K562 (cell line): Measurements from ENCODE around the gene LILRA5. TPM values are rescaled to one million over a fixed set of nuclear protein-coding genes. Genes with fewer than 3 reads are reported as not detected.
"Not testable (repeated sequence)": the region's sequence is repeated elsewhere in the genome, so short reads cannot be mapped to it uniquely, and the experiment has no call there.

Experiments
- ATAC-seq: fragments of 200-7000 bp; cut with Tn5 transposase; 3 replicates; pipeline ENCODE4 v1.9.1; 2020; ENCODE audit warnings: moderate library complexity
- BruUV-seq: library from RNA; stranded (reverse); fragments of 400-500 nt; replicated peaks from 2 replicates; lab custom pipeline; 2021; lab: Mats Ljungman, UMichigan
- CTCF ChIA-PET: fragments of 300-600 bp; formaldehyde crosslinking; extraction: SDS; loops from one replicate; lab custom pipeline; 2021; ENCODE audit warnings: low intra/inter-chr PET ratio; lab: Yijun Ruan, JAX
- POLR2A ChIA-PET: fragments of 300-600, 350-650 bp; sonication (Branson Sonifier 250); formaldehyde crosslinking; extraction: SDS; loops from one replicate; lab custom pipeline; 2021; ENCODE audit warnings: antibody characterized with exemption, inconsistent platforms; lab: Yijun Ruan, JAX
- DNase-seq, 4 experiments: peaks; one replicate each; pipeline versions ENCODE4 v3.0.0 to v3.0.0-alpha.2; 2011 to 2018; ENCODE audit warnings: low spot score in 3 of 4, mixed read lengths in 3 of 4; ENCODE audit errors: extremely low read depth in 1 of 4
- FAIRE-seq: peaks from 2 replicates; lab custom pipeline; 2011; peaks lifted over from hg19 to GRCh38; lab: Jason Lieb, UNC
- H2AFZ ChIP-seq: 2 replicates; pipeline ENCODE4 v1.6.0; 2011; ENCODE audit warnings: low read depth, low read length, control low read depth, inconsistent platforms
- H3K27ac ChIP-seq: fragments of 200-600 bp; 3 replicates; pipeline ENCODE4 v1.8.0; 2011; ENCODE audit warnings: low read depth, mild to moderate bottlenecking, control low read depth, inconsistent platforms, low read length, moderate library complexity, mixed read lengths; ENCODE audit errors: extremely low read depth
- H3K27me3 ChIP-seq, 2 experiments: fragments of 300-600 bp in 1 of 2; 2 replicates in 1 of 2; 3 replicates in 1 of 2; pipeline versions ENCODE4 v1.6.0 to v1.8.0; 2011; ENCODE audit warnings: inconsistent platforms in 2 of 2, low read length in 2 of 2, mild to moderate bottlenecking in 1 of 2, mixed read lengths in 1 of 2, moderate library complexity in 1 of 2; ENCODE audit not compliant: control insufficient read depth in 2 of 2, insufficient read depth in 2 of 2
- H3K36me3 ChIP-seq: fragments of 300-600 bp; 3 replicates; pipeline ENCODE4 v1.8.0; 2011; ENCODE audit warnings: mild to moderate bottlenecking, low read length, inconsistent platforms; ENCODE audit not compliant: control insufficient read depth, insufficient read depth
- H3K4me1 ChIP-seq, 2 experiments: fragments of 200-600 bp in 1 of 2; replicated peaks in 1 of 2; 2 replicates in 1 of 2; 3 replicates in 1 of 2; pipeline versions ENCODE4 v1.5.1 to v1.8.0; 2011; ENCODE audit warnings: inconsistent platforms in 2 of 2, low read length in 2 of 2, mild to moderate bottlenecking in 1 of 2, mixed read lengths in 1 of 2, moderate library complexity in 1 of 2; ENCODE audit not compliant: control insufficient read depth in 2 of 2, insufficient read depth in 2 of 2
- H3K4me2 ChIP-seq: 2 replicates; pipeline ENCODE4 v1.6.1; 2011; ENCODE audit warnings: low read length, control low read depth, inconsistent platforms, mixed read lengths; ENCODE audit not compliant: insufficient read depth
- H3K4me3 ChIP-seq: fragments of 200-600 bp; sonication (generic), shearing (Covaris generic); 2 replicates; pipeline ENCODE4 v1.5.1; 2016; ENCODE audit warnings: control low read depth, inconsistent platforms
- H3K79me2 ChIP-seq: fragments of 200-600 bp; 3 replicates; pipeline ENCODE4 v1.8.0; 2011; ENCODE audit warnings: low read length, inconsistent platforms; ENCODE audit not compliant: control insufficient read depth, insufficient read depth
- H3K9ac ChIP-seq, 2 experiments: 2 replicates each; pipeline versions ENCODE4 v1.6.0 to v1.6.1; 2011; ENCODE audit warnings: low read depth in 2 of 2, low read length in 2 of 2, control low read depth in 1 of 2, inconsistent platforms in 1 of 2, mild to moderate bottlenecking in 1 of 2, mixed read lengths in 1 of 2; ENCODE audit not compliant: insufficient read depth in 1 of 2
- H3K9me1 ChIP-seq: one replicate; pipeline ENCODE4 v1.6.0; 2011; ENCODE audit warnings: inconsistent platforms, mild to moderate bottlenecking, low read length, moderate library complexity; ENCODE audit not compliant: control insufficient read depth, insufficient read depth
- H3K9me3 ChIP-seq: replicated peaks from 2 replicates; pipeline ENCODE4 v1.5.1; 2011; ENCODE audit warnings: low read depth, low read length, inconsistent platforms; ENCODE audit not compliant: control insufficient read depth, insufficient read depth
- H4K20me1 ChIP-seq: replicated peaks from 2 replicates; pipeline ENCODE4 v1.6.1; 2011; ENCODE audit warnings: low read length, inconsistent platforms, mixed read lengths; ENCODE audit not compliant: control insufficient read depth, insufficient read depth
- CBFA2T3 ChIP-seq: fragments of 450-650 bp; IDR thresholded peaks from 2 replicates; pipeline ENCODE4 v1.6.1; 2017
- GABPB2 ChIP-seq: fragments of 250-450 bp; sonication (Bioruptor Pico); conservative IDR thresholded peaks from 2 replicates; pipeline ENCODE4 v1.5.1; 2021; ENCODE audit warnings: mild to moderate bottlenecking
- MTF1 ChIP-seq: fragments of 250-450 bp; sonication (Bioruptor Pico); IDR thresholded peaks from 2 replicates; pipeline ENCODE4 v1.9.0; 2021; ENCODE audit warnings: moderate library complexity, mild to moderate bottlenecking, inconsistent platforms, borderline replicate concordance
- MYBL2 ChIP-seq, 2 experiments: fragments of 450-650 bp in 1 of 2; sonication (generic) in 1 of 2; formaldehyde crosslinking in 1 of 2; IDR thresholded peaks; 2 replicates each; pipeline versions ENCODE4 v1.6.1 to v1.8.1; 2017 to 2022; ENCODE audit warnings: borderline replicate concordance in 1 of 2, inconsistent platforms in 1 of 2, low read depth in 1 of 2, mild to moderate bottlenecking in 1 of 2, missing genetic modification reagents in 1 of 2, moderate library complexity in 1 of 2
- POLR2G ChIP-seq: fragments of 200-400 bp; formaldehyde crosslinking; IDR thresholded peaks from 2 replicates; pipeline ENCODE4 v1.6.1; 2017; ENCODE audit warnings: low read depth, mild to moderate bottlenecking, antibody characterized with exemption, low read length, moderate library complexity
- PTBP1 ChIP-seq: fragments of 200-400 bp; formaldehyde crosslinking; IDR thresholded peaks from 2 replicates; pipeline ENCODE4 v1.6.1; 2017; ENCODE audit warnings: low read depth, low read length
- RAD51 ChIP-seq: fragments of 450-650 bp; IDR thresholded peaks from 2 replicates; pipeline ENCODE4 v1.7.1; 2016; ENCODE audit warnings: low read depth, mild to moderate bottlenecking, borderline replicate concordance
- WGBS: fragments of 100-300 bp; shearing (Covaris generic); methylation state at CpG from one replicate; pipeline ENCODE4 v1.1.6; 2016; ENCODE audit warnings: low coverage, mixed read lengths; ENCODE audit not compliant: insufficient coverage; ENCODE audit errors: missing lambda C conversion rate; 5-methylcytosine and 5-hydroxymethylcytosine counted together
- in situ Hi-C: fragments of 300-500 bp; cut with MboI; formaldehyde crosslinking; loops from 4 replicates; pipeline ENCODE4 v1.15.0; 2018; ENCODE audit warnings: inconsistent platforms, mixed read lengths
- intact Hi-C: fragments of 100-400 bp; cut with micrococcal nuclease; formaldehyde crosslinking; loops from 2 replicates; pipeline ENCODE4 v1.14.2; 2022
- polyA plus RNA-seq, 8 experiments: library from polyadenylated mRNA; depleted of rRNA in 4 of 8; stranded (reverse) in 5 of 8; unstranded in 3 of 8; fragments of >200 nt; fragmentation: Nextera tagmentation in 2 of 8; fragmentation: Illumina TruSeq in 1 of 8; extraction: Ambion mirVana in 2 of 8; extraction: Trizol in 1 of 8; gene quantifications; 2 replicates each; pipeline versions ENCODE4 v1.2.1 to v1.2.3, GENCODE V29; 2011 to 2014; ENCODE audit warnings: inconsistent platforms in 1 of 8, missing spikeins in 1 of 8
- total RNA-seq, 7 experiments: library from RNA; depleted of rRNA in 6 of 7; stranded (reverse); fragments of >200 nt in 6 of 7; fragmentation: Illumina TruSeq in 2 of 7; extraction: Trizol in 2 of 7; gene quantifications; 2 replicates each; pipeline versions ENCODE4 v1.2.1 to v1.2.3, GENCODE V29; 2011 to 2021; ENCODE audit warnings: low replicate concordance in 1 of 7

The LILRA5 gene
- total and polyA plus RNA-seq, 9 of the 15 experiments (the other 6 are each of a cell fraction or from before 2014, with no cell fraction given), result not detected

DNA sequence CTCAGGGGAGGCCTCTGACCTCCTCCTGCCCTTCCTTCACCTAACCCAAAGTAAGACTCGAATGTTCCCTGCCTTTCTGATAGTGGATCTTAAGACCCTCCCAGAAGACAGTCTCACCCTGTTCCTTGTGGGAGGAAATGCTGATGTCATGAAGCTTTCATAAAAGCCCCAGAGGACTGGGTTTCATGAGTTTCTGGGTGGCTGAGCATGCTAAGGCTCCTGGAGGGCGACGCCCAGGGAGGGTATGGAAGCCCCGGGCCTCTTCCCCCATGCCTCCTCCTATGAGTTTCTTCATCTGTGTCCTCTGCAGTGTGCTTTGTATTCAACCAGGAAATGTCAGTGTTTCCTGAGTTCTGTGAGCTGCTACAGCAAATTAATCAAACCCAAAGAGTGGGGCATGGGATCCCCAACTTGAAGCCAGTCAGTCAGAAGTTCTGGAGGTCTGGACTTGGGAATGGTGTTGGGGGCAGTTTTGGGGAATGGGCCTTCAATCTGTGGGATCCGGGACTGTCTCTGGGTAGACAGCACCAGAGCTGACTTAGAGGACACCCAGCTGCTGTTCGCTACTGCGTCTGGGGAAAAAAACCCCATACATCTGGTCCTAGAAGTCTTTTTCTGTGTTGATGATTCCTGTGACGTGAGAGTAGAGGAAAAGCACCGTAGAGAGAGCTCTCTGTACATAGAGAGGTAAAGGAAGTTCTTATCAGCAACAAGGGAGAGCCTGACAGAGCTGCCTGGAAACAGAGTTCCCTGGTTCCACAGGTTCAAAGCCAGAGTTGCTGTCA is 30.1 kb downstream of the LILRA5 start (continued):
- no peak for TF ChIP-seq PTBP1
- TF ChIP-seq MTF1 (CRISPR knock-in tag), result no peak
- TF ChIP-seq GABPB2 (CRISPR knock-in tag), result no peak
- no peak for TF ChIP-seq MYBL2 (IDR thresholded peaks at IDR 0.05; ENCODE audit: low read depth)
- no peak for TF ChIP-seq MYBL2 (CRISPR knock-in tag; IDR thresholded peaks at IDR 0.05; ENCODE audit: borderline replicate concordance)
- TF ChIP-seq POLR2G, result no peak
- TF ChIP-seq CBFA2T3, result no peak
- TF ChIP-seq RAD51, result no peak

DNA sequence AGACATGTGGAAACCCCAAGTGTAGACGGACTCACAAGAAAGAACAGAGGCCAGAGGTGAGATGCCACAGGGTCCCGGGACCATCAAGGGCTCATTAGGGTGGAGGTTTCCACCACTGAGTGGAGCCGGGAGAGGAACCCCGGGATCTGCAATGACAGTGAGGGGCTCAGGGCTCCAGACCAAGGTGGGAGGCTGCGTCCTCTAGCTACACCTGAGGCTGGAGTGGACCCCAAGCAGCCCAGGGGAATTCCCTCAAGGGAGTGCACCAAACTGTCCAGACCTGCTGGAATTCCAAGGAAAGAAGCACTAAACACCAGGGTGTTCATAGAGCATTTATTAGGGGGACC is 31.3 kb downstream of the LILRA5 start:
- H4K20me1 ChIP-seq, H3K36me3 ChIP-seq, intact Hi-C loops, POLR2A ChIA-PET, H3K9ac ChIP-seq, H3K9me3 ChIP-seq, H3K9me1 ChIP-seq, H3K4me2 ChIP-seq, DNase-seq, CTCF ChIA-PET, H3K79me2 ChIP-seq, FAIRE-seq, ATAC-seq, H3K4me1 ChIP-seq, H3K4me3 ChIP-seq, H3K27ac ChIP-seq, H2AFZ ChIP-seq, BruUV-seq: not testable (repeated sequence)
- 0% methylated on average over 4 of the region's 5 CpGs for WGBS
- peaks cover 8 to 51% of the 10 kb centered on the region in 2 experiments for H3K27me3 ChIP-seq
- in situ Hi-C loops, result loop anchor here (5.0 kb wide), 1 partner anchor 351 kb away; the partner anchor contains the start of gene LILRB1
